ENCODE data around the gene MAST4.
"Not testable (repeated sequence)": the region's sequence is repeated elsewhere in the genome, so short reads cannot be mapped to it uniquely, and the experiment has no call there.

MAST4 gene

DNA sequence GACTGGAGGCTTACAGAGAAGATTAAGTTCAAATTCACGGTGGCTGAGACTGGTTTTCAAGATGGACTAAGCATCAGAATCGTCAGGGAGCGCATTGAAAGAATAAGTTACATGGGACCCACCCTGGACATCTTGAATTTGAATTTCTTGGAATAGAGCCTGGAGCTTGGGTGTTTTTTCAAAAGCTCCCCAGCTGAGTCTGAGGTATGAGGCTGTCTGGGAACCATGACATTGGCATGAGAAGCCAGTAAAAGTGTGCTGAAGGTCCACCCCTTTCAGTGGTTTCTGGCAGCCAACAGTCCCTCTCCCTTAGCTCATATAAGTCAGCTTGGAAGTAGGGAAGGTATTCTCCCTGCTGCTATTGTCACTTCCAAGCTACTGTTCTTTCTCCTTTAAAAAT lies 97.8 kb downstream of the MAST4 start:
- DNase-seq (ENCODE audit: low read depth in 3 of 3, low spot score in 1 of 3): no peak

DNA sequence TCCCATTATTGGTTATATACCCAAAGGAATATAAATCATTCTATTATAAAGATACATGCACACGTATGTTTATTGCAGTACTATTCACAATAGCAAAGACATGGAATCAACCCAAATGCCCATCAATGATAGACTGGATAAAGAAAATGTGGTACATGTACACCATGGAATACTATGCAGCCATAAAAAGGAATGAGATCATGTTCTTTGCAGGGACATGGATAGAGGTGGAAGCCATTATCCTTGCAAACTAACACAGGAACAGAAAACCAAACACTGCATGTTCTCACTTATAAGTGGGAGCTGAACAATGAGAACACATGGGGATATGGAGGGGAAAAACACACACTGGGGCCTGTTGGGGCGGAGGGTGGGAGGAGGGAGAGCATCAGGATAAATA lies 99.6 kb downstream of the MAST4 start:
- DNase-seq (ENCODE audit: low read depth in 3 of 3, low spot score in 1 of 3): not testable (repeated sequence)

DNA sequence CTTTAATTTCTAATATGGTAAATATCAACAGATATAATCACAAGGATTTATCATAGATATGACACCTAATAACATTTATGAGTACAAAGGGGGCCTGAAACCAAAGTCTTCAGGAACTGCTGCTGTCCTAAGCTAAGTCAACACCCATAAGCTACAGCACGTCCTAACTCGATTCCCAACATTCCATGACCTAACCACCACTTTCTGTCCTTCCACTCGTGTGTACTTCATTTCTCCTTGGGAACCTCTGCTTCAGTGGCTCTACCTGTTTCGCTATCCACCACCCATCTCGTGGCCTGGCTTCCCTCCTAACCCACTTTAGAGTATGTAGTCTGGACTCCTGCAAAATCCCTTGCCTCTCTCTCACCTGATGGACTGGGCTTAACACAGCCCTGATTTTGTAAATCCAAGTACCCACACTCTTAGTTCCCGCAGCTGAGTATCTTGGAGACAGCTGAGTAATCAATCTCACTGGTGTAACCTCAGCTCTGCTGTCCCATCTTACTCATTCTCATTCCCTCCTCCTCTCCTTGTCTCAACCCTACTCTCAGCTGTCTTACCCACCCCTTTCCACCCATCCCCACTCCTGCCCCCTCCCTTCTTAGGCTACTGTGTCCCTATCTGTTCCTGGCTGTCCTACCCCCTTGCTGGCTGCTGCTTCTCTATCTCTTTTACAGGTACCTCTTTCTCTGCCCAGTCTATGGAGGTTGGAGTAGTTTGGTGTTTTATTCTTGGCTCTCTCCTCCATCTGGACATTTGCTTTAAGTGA lies 101.8 kb downstream of the MAST4 start:
- DNase-seq (ENCODE audit: low read depth in 3 of 3, low spot score in 1 of 3): no peak

DNA sequence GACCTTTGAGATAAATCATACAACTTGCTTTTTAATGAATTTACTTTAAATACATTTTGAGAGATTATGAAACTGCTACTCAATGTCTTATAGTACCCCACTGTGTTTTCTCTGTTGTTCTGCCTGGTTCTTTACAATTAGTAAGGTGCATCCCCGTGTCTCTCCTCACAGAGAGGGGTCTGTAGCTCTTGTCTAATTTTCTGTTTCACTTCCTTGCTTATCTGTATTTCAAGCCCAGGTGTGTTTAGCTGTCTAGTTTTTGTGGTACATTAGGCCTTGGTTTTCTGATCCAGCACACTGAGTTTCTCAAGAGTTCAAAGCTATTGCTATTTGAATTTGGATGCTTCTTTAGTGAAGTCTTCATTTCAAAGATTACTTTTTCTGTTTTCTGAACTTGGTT lies 105.1 kb downstream of the MAST4 start:
- DNase-seq (ENCODE audit: low read depth in 3 of 3, low spot score in 1 of 3): no peak

DNA sequence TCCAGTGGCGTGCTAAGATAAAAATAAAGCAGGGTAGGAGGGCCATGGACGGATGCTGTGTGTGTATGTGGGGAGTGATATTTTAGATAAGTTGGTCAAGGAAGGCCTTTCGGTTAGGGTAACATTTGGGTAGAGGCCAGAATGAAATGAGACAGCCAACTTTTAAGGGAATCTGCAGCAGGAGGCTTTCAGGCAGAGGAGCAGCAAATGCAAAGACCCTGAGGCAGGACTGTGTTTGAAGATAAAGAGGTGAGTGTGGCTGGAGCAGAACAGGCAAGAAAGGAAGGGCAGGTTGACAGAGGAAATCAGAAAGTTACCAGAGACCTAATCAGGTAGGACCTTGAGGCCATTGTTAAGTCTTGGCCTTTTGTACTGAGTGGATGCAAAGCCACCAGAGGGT lies 106.2 kb downstream of the MAST4 start:
- no peak for DNase-seq (ENCODE audit: low read depth in 3 of 3, low spot score in 1 of 3)

DNA sequence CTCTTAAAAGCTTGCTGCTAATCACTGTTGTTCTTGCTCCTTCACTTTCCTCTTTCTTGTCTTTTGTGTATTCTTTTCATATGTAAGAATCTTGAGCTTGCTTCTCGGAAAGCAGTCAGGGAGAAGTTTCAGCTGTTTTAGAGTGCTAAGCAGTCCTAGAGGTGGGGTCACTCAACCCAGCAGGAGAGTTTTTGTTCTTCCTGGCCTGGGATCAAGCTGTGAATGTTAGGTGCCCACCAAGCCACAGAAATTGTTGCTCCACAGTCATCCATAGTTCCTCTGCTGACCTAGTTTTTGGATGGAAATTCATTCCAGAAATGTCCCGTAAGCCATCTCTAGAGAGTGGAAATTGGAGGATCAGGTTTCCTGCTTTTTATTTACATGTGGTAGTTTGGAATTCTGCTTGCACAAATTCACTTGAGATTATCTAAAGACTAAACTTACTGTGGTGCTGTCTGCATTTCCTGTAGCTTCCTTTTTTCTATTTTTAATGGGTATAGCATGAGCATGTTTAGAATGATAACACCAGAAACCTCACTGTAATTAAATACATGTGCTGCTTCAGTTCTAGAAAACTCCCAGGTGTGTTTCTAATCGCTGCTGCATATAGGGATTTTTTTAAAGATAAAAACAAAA lies 108.7 kb downstream of the MAST4 start:
- no peak for DNase-seq (ENCODE audit: low read depth in 3 of 3, low spot score in 1 of 3)

DNA sequence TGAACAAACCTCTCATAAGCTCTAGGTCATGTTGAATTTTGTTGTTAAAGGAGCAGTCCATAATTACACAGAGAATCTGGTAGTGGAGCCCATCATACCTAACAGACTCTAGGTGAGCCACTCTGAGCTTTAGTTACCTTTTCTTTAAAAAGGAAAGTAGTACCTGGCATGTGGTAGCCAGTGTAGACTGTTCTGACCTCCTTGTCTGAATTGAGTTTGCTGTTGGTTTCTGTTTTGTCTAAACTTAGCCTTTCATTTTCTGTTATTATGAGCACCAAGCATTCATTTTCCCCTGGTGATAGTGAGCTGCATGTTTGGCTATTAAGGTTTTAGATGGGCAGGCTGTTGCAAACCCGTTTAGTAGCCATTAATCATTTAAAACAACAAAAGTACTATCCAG lies 112.2 kb downstream of the MAST4 start:
- no peak for DNase-seq (ENCODE audit: low read depth in 3 of 3, low spot score in 1 of 3)

DNA sequence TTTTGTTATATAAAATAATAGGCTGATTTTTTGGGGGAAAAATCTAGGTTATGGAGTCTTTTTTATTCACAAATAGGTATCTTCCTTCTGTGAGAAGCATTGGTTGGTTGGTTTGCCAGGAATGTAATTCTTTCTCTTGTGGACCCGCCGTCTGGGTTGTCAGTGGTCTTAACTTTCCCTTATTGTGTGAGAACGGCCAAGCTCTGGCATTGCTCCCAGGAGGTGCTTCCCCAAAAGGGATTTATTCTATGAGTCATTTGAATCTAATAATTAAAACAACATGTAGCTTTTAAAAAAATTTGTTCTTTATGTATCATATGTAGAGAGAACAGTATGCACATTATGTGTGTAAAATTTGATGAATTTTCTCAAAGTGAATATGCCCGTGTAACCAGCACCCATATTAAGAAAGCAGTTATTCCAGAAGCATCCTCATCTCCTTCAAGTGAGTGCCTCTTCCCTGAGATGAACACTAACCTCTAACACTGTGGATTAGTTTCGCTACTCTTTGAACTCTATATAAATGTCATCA lies 114.4 kb downstream of the MAST4 start:
- no peak for DNase-seq (ENCODE audit: low read depth in 3 of 3, low spot score in 1 of 3)

DNA sequence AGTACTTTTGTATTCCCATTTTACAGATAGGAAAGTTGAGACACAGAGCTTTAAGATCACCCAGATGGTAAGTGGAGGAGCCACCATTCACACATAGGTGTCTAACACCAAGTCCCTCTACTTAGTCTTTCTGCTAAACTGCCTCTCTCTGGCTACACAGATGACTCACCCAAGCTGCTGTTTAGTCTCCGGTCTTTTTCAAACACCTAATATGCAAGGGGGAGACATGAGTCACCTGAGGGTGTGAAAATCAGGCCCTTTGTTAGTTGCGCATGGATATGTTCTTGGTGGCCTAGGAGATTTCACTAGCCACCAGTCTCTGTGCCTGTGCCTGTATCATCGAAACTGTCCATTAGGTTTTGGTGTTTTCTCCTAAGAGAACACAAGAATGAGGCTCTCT lies 117.8 kb downstream of the MAST4 start:
- no peak for DNase-seq (ENCODE audit: low read depth in 3 of 3, low spot score in 1 of 3)

DNA sequence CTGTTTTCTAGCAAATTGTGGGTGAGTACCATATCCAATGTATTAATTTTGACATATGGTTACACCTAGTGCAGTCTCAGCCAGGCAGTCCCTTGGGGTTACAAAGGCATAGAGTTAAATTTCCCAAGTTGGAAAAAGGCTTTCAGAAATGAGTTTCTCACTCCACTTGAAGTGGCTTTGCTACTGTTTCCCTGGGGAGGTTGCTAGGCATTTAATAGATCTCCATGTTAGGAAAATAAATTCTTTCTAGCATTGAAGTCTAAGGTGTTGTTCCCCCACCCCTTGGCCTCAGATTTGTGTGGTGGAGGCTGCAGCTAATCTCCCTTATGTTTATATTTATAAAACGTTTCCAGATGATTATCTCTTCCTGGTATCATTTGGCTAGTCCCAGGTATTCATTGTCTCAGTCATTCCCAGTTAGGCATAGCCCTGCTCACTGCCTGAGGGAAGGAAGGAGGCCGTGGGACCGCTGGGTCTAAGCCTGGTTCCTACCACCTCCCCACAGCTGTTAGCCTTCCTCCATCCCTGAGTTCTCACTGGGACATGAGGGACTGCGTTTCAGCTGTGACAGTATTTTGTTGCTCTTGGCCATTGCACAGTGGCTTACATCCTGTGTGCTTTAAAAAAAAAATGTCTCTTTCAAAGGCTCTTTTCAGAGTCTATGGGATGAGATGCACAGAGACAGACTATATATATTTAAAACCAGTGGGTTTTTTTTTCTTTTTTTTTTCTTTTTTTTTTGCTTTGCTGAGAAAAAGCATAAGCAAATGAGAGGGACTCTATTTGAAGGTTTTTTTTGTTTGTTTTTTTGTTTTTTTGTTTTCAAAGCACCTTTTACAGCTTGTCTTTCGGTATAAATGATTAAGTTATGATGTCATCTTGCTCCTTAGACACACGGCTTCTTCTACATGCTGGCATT lies 121.5 kb downstream of the MAST4 start:
- no peak for DNase-seq (ENCODE audit: low read depth in 3 of 3, low spot score in 1 of 3)

DNA sequence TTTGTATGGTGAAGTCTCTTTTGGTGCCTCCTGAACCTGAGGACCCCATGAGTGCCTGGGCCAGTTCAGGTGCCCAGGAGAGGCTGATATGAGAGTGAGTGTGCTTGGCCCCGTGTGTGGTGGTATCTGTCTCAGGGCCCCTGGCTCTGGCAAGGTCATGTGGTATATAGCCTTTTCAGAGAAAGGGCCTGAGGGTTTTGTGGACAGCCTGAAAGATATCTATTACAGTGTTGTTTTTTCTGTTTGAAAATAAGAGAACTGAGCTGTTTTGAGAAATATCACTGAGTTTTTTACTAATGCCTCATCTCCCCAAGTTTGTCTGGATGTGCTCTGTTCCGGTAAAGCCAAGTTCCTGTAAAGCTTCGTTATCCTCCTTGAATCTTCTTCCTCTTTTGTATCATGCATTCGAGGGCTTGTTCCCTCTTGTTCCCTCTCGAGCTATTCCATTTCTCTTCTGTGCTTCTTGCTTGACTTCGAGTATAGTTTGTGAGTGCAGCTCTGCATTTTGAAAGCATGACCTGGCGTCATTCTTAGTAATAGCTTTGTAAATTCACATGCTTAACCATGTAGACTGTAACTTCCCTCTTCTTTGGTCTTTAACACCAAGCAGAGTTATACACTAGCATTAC lies 122.3 kb downstream of the MAST4 start:
- no peak for DNase-seq (ENCODE audit: low read depth in 3 of 3, low spot score in 1 of 3)

DNA sequence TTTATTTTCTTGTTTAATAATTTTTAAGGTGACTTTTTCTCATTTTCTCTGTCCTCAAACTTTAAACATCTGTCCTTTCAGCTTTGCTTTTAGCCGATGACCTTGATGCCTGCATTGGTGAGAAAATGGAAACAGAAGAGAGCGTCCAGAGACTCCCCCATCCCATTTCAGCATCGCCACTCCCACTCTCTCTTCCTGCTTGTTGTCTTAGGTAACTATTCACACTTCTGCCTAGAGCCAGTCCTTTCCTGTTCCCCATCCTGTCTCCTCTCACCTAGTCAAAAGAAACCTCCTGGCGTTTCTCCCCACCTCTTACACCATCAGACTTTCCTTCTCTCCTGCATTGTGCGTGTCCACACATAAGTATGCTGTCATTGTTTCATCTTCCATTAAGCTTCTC lies 124.6 kb downstream of the MAST4 start:
- DNase-seq (ENCODE audit: low read depth in 3 of 3, low spot score in 1 of 3): no peak

DNA sequence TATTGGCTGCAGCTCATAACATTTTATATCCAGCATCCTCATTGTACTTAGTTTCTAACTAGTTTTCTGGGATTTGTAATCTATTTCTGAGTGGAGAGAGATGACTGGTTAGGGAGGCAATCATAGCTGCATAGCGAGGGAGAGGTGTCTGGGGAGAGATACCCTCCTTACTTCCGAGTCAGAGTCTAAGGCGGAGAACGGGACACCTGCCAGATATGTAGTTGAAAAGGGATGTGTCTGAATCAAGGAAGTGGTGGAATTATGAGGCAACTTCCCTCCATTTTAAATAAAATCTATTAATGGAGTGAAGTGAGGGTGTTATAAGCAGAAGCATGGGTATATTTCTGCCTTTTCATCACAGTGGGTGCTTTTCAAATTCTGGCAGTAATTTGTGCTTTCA lies 126.5 kb downstream of the MAST4 start:
- no peak for DNase-seq (ENCODE audit: low read depth in 3 of 3, low spot score in 1 of 3)

DNA sequence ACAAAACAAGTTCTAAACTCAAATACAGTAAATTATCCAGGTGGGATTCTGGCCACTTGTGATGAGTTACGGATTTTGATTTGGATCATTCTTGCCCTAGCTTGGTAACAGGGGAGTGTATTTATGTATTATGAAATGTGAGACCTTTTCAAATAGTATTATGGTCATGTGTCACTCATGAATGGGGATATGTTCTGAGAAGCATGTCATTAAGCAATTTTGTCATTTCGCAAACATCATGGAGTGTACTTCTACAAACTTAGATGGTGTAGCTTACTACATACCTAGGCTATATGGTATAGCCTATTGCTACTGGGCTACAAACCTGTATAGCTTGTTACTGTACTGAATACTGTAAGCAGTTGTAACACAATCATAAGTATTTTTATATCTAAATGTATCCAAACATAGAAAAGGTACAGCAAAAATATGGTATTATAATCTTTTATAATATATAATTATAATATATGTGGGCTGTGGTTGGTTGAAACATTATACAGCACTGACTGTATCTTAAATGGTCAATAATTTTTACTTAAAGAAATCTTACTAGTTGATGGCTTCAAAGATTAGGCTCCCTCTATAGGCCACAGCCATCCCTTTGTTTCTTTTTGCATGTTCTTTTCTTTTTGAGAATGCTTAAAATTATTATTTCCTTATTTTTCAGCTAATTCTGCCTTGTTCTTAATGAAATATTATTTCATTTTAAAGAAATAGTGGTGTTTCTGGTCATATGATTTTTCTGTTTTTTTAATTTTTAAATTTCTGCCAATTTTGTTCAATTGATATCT lies 128.4 kb downstream of the MAST4 start:
- DNase-seq (ENCODE audit: low read depth in 3 of 3, low spot score in 1 of 3): no peak

DNA sequence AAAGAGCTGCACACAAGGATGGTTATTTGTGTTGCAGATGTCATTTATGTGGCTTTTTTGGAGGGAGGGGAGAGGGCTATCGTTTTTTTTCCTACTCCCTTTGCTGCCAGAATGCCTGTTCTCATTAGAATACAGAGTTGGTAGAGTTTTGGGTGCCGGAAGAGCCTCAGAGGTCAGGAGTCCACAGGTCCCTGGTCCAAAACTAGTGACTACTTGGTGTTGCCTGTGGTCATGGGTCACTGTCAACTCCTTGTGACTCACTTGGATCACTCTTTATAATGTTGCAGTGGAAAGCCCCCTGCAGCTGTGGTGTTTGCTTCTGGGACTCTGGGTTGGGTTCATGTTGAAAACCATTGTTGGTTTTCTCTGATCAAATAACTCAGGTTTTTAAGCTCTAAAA lies 131.4 kb downstream of the MAST4 start:
- no peak for DNase-seq (ENCODE audit: low read depth in 3 of 3, low spot score in 1 of 3)

DNA sequence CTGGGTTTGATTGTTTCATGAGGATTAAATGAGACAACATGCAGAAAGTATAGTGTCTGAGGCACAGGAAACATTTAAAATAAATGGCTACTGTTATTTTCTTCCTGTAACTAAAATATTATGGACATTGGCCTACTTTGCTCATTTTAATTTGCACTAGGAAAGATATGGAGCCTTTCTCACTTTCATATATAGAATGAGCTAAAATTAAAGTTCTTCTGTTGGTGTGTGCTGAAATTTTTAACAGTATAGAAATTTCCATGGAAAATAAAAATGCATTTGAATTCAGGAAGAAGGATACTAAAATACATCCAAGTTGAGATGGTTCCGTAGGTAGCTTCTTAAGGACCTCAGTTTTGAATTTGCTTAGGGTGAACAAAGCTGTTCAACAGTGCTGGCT lies 131.9 kb downstream of the MAST4 start:
- no peak for DNase-seq (ENCODE audit: low read depth in 3 of 3, low spot score in 1 of 3)

DNA sequence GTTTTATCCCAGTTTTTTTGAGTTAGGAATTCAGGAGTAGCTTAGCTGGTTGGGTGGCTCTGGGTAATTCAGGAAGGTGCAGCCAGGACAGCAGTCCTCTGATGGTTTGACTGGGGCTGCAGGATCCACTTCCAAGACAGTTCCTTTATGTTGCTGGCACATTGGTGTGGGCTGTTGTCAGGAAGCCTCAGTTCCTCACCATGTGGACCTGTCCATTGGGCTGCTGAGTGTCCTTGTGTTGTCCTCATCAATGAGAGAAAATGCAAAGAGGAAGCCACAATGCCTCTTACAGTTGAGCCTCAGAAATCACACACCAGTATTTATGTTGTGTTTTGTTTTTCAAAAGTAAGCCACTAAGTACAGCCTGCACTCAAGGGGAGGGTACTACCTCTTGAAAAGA lies 140.9 kb downstream of the MAST4 start:
- DNase-seq (ENCODE audit: low read depth in 3 of 3, low spot score in 1 of 3): no peak

DNA sequence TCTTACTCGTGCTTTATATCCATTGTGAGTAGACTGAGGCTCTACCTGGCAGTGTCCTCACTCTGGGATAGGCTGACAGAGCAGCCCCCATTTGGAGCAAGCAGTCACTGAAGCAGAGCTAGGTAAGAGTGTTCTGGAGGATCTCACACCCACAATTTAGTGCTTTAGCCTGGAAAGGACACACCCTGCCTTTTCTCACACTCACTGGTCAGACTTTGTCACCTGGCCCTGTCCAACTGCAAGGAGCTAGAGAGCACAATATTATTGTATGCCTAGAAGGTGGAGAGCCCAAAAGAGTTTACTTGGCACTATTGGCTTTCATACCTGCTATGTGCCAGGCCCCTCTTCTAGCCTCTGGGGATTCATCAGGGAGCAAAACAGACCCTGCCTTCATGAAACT lies 141.9 kb downstream of the MAST4 start:
- no peak for DNase-seq (ENCODE audit: low read depth in 3 of 3, low spot score in 1 of 3)

DNA sequence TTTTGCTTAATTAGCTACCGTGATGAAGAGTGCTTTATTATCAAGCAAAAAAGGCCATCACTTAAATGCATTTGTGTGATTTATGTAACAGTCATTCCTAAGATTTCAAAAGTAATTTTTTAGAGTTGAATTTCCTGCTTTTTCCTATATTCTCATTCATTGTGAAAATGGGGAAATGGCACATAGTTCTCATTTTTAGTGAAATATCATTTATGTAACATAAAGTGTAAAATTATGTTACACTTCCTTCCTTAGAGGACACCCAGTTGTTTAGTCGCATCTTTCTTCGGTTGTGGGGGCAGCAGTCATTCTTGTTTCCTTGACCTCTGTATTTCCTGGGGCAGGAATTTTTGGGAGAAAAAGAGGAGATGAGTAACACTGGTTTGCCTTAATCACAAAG lies 142.8 kb downstream of the MAST4 start:
- DNase-seq (ENCODE audit: low read depth in 3 of 3, low spot score in 1 of 3): no peak

DNA sequence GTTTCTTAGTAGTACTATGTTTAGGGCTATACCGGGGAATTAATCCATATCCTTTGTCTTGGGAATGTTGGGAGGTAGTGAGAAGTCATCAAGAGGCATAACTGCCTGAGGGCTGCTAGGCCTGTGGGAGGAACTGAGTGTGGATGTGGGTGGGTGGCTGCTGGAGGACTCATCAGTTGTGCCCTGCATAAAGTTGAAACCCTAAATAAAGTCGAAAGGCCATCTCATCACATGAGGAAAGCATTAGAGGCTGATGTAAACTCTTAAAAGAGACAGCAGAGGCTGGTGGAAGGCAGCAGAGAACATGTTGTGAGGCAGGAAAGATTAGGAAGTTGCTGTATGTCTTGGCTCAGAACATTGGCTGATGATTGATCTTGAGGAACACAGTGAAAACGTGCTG lies 143.8 kb downstream of the MAST4 start:
- no peak for DNase-seq (ENCODE audit: low read depth in 3 of 3, low spot score in 1 of 3)

DNA sequence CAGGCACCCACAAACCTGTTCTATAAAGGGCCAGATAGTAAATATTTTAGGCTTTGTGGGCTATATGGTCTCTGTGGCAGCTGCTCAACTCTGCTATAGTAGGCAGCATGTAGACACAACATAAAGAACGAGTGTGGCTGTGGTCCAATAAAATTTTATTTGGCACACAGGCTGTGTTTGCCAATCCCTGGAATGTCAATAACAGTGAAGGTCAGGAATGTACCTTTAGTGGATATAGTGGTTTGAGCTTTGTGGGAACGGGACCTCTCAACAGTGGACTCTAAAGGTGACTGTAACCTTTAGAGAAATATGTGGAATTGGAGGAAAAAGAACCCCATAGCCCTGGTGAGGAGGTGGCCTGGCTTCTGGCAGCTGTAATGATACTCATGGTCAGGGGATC lies 145.2 kb downstream of the MAST4 start:
- no peak for DNase-seq (ENCODE audit: low read depth in 3 of 3, low spot score in 1 of 3)
